Body of pancreas (tissue), 4 donors: Measurements from ENCODE around the gene ZGRF1. TPM values are rescaled to one million over a fixed set of nuclear protein-coding genes. Genes with fewer than 3 reads are reported as not detected.
"Not testable (repeated sequence)": the region's sequence is repeated elsewhere in the genome, so short reads cannot be mapped to it uniquely, and the experiment has no call there.

ENCODE experiments used
- ATAC-seq: fragments of 150-250 bp; one replicate; pipeline ENCODE4 v1.9.1; 2016
- DNase-seq, 4 donors: peaks; one replicate each; pipeline ENCODE4 v3.0.0-alpha.2; 2019
- H3K27ac ChIP-seq, 4 donors: fragments of 200-600 bp; sonication (generic); 1 replicate in 3 of 4; 2 replicates in 1 of 4; pipeline versions ENCODE4 v1.5.1 to v1.6.1; 2016 to 2019; ENCODE audit warnings: mild to moderate bottlenecking in 1 of 4, mixed read lengths in 1 of 4, moderate library complexity in 1 of 4
- H3K27me3 ChIP-seq, 2 donors: fragments of 200-600 bp; sonication (generic); one replicate each; pipeline ENCODE4 v1.6.0; 2016; ENCODE audit warnings: mild to moderate bottlenecking in 1 of 2
- H3K36me3 ChIP-seq, 2 donors: fragments of 200-600 bp; sonication (generic); replicated peaks in 1 of 2; 2 replicates each; pipeline ENCODE4 v1.5.1; 2016; ENCODE audit warnings: low read depth in 2 of 2; ENCODE audit not compliant: insufficient read depth in 1 of 2
- H3K4me1 ChIP-seq: fragments of 200-600 bp; sonication (generic); one replicate; pipeline ENCODE4 v1.6.0; 2016
- H3K4me3 ChIP-seq, 2 donors: fragments of 200-600 bp; sonication (generic); 1 replicate in 1 of 2; 2 replicates in 1 of 2; pipeline ENCODE4 v1.5.1; 2016 to 2019
- H3K9me3 ChIP-seq, 3 donors: fragments of 200-600 bp; sonication (generic); 1 replicate in 2 of 3; 2 replicates in 1 of 3; pipeline ENCODE4 v1.5.1; 2016
- CTCF ChIP-seq, 7 experiments: fragments of 450-650 bp in 4 of 7; fragments of 200-600 bp in 3 of 7; sonication (generic) in 3 of 7; IDR thresholded peaks; one replicate each; pipeline ENCODE4 v1.5.1; 2016 to 2019; ENCODE audit warnings: antibody characterized with exemption in 7 of 7
- POLR2A ChIP-seq, 3 donors: fragments of 450-650 bp; IDR thresholded peaks; one replicate each; pipeline ENCODE4 v1.6.1; 2016; ENCODE audit warnings: antibody characterized with exemption in 3 of 3, mild to moderate bottlenecking in 2 of 3
- WGBS, 2 donors: methylation state at CpG; one replicate each; pipeline ENCODE4 v1.1.5; 2017; 5-methylcytosine and 5-hydroxymethylcytosine counted together
- intact Hi-C: fragments of 100-400 bp; cut with DNase I; formaldehyde crosslinking; loops from one replicate; pipeline ENCODE4 v1.15.1; 2023
- total RNA-seq, 2 donors: library from RNA; depleted of rRNA; stranded (reverse); fragments of >200 nt; gene quantifications; one replicate each; pipeline ENCODE4 v1.1.0, GENCODE V29; 2016

Gene ZGRF1
- total RNA-seq, 2 donors from 2014 or later: 1.3 to 3.4 TPM

- intact Hi-C loops: no loop called here
- DNase-seq (no peak), ATAC-seq (no peak)
- Histone ChIP-seq H3K27me3 (no peaks in the 10 kb centered on the region), H3K9me3 (no peaks in the 10 kb centered on the region), H3K4me3 (no peak overlapping the region), H3K4me1 (peaks cover 7% of the 10 kb centered on the region), H3K27ac (no peak overlapping the region), H3K36me3 (peaks cover 0 to 12% of the 10 kb centered on the region in 2 donors)
- WGBS, 2 donors: 68 to 74% methylated on average over 2 of the region's 2 CpGs
- TF ChIP-seq CTCF (IDR thresholded peaks at IDR 0.05): no peak
- no peak for TF ChIP-seq POLR2A (IDR thresholded peaks at IDR 0.05)
Observed at GRCh38 chr4:112642526-112642925, 5.8 kb upstream of the ZGRF1 start.

- DNase-seq: no peak
- Histone ChIP-seq H3K27me3 (no peaks in the 10 kb centered on the region), H3K9me3 (no peaks in the 10 kb centered on the region), H3K27ac (peak overlapping the region; percentile 89 to 93 (median 91)), H3K4me3 (peak overlapping the region in 1 of 2 donors; percentile 28), H3K36me3 (no peaks in the 10 kb centered on the region), H3K4me1 (peaks cover 13% of the 10 kb centered on the region)
- WGBS, 2 donors: 0 to 1% methylated on average over 8 of the region's 8 CpGs
- no peak for ATAC-seq
- TF ChIP-seq CTCF (IDR thresholded peaks at IDR 0.05): no peak
- no peak for TF ChIP-seq POLR2A (IDR thresholded peaks at IDR 0.05)
- intact Hi-C loops: no loop called here
Observed at GRCh38 chr4:112637552-112637866, 800 bp upstream of the ZGRF1 start.

GRCh38 chr4:112633477-112634235 lies 3.1 kb downstream of the ZGRF1 start:
- no peak for DNase-seq
- H3K27ac ChIP-seq: no peak overlapping the region
- intact Hi-C loops: no loop called here
- peaks cover 13% of the 10 kb centered on the region for H3K4me1 ChIP-seq
- H3K27me3 ChIP-seq: no peaks in the 10 kb centered on the region
- H3K9me3 ChIP-seq: no peaks in the 10 kb centered on the region
- ATAC-seq: no peak
- peak in 5 of 7 experiments; percentile 10 to 46 (median 39) for TF ChIP-seq CTCF (IDR thresholded peaks at IDR 0.05)
- no peak for TF ChIP-seq POLR2A (IDR thresholded peaks at IDR 0.05)
- H3K36me3 ChIP-seq: no peaks in the 10 kb centered on the region
- 26 to 29% methylated on average over 4 of the region's 4 CpGs for WGBS, 2 donors
- H3K4me3 ChIP-seq: no peak overlapping the region

- DNase-seq (no peak), ATAC-seq (no peak)
- no peaks in the 10 kb centered on the region for H3K4me1 ChIP-seq
- H3K27me3 ChIP-seq: no peaks in the 10 kb centered on the region
- no peak overlapping the region for H3K27ac ChIP-seq
- TF ChIP-seq CTCF (IDR thresholded peaks at IDR 0.05) (no peak), POLR2A (IDR thresholded peaks at IDR 0.05) (no peak)
- intact Hi-C loops: no loop called here
- H3K36me3 ChIP-seq: no peaks in the 10 kb centered on the region
- WGBS, 2 donors: 80 to 85% methylated on average over 4 of the region's 4 CpGs
- no peaks in the 10 kb centered on the region for H3K9me3 ChIP-seq
- H3K4me3 ChIP-seq: no peak overlapping the region
Observed at GRCh38 chr4:112626228-112626627, 10.5 kb downstream of the ZGRF1 start.

GRCh38 chr4:112616984-112617383 lies 19.7 kb downstream of the ZGRF1 start:
- no peaks in the 10 kb centered on the region for H3K4me1 ChIP-seq
- ATAC-seq (no peak), DNase-seq (no peak)
- WGBS, 2 donors: 71 to 74% methylated on average over 2 of the region's 2 CpGs
- no peak overlapping the region for H3K27ac ChIP-seq
- intact Hi-C loops: no loop called here
- no peak overlapping the region for H3K4me3 ChIP-seq
- H3K27me3 ChIP-seq: no peaks in the 10 kb centered on the region
- no peaks in the 10 kb centered on the region for H3K36me3 ChIP-seq
- no peak for TF ChIP-seq POLR2A (IDR thresholded peaks at IDR 0.05)
- no peak for TF ChIP-seq CTCF (IDR thresholded peaks at IDR 0.05)
- no peaks in the 10 kb centered on the region for H3K9me3 ChIP-seq

GRCh38 chr4:112612814-112613213 lies 23.9 kb downstream of the ZGRF1 start:
- H3K4me3 ChIP-seq, intact Hi-C loops, H3K27me3 ChIP-seq, H3K9me3 ChIP-seq, H3K4me1 ChIP-seq, H3K36me3 ChIP-seq, DNase-seq, ATAC-seq, H3K27ac ChIP-seq: not testable (repeated sequence)
- 75 to 87% methylated on average over 2 of the region's 2 CpGs for whole genome bisulfite sequencing, 2 donors
